GM10248 (cell line): ENCODE data around the gene CACNA2D3.
"Not testable (repeated sequence)": the region's sequence is repeated elsewhere in the genome, so short reads cannot be mapped to it uniquely, and the experiment has no call there.

ENCODE experiments used
- CTCF ChIA-PET: fragments of 300-600 bp; sonication (Branson Sonifier 250); formaldehyde crosslinking; extraction: SDS; loops from one replicate; lab custom pipeline; 2021; ENCODE audit warnings: antibody characterized with exemption; lab: Yijun Ruan, JAX
- POLR2A ChIA-PET: fragments of 350-650 bp; sonication (Branson Sonifier 250); formaldehyde crosslinking; extraction: SDS; loops from one replicate; lab custom pipeline; 2020; ENCODE audit warnings: antibody characterized with exemption; lab: Yijun Ruan, JAX
- DNase-seq: peaks from one replicate; pipeline ENCODE4 v3.0.0; 2012; ENCODE audit errors: extremely low spot score
- TF ChIP-seq, protein P1 (sequence below): IDR thresholded peaks from 2 replicates; pipeline ENCODE4 v1.5.1; 2012; ENCODE audit warnings: mild to moderate bottlenecking, low read depth; ENCODE audit errors: extremely low read depth, missing control alignments, control extremely low read depth

CACNA2D3 gene

DNA sequence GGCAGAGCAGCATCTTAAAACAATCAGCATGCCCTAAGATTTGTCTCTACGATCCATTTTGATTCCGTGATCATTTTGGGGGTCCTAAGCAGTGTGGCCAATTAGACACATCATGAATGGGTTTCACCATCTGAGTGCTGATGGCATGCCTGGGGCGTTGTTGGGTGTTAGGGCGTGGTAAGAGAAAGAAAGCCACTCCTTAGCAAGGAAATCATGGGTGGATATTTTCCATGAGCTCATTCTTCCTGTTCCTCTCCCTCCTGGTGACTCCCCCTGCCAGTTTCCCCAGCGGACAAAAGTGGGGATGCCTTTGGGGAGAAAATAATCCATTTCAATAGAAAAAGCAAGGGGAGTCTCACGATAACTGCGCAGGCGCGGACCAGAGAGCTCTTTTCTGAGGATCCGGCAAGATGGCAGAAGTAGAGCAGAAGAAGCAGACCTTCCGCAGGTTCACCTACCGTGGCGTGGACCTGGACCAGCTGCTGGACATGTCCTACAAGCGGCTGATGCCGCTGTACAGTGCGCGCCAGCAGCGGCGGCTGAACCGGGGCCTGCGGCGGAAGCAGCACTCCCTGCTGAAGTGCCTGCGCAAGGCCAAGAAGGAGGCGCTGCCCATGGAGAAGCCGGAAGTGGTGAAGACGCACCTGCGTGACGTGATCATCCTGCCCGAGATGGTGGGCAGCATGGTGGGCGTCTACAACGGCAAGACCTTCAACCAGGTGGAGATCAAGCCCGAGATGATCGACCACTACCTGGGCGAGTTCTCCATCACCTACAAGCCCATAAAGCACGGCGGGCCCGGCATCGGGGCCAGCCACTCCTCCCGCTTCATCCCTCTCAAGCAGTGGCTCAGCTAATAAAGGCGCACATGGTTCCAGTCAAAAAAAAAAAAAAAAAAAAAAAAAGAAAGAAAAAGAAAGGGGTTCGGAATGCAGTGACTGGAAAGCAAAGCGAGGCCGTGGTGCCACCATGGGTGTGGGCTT, 503.7 kb downstream of the CACNA2D3 start:
- POLR2A ChIA-PET = no interaction called here

DNA sequence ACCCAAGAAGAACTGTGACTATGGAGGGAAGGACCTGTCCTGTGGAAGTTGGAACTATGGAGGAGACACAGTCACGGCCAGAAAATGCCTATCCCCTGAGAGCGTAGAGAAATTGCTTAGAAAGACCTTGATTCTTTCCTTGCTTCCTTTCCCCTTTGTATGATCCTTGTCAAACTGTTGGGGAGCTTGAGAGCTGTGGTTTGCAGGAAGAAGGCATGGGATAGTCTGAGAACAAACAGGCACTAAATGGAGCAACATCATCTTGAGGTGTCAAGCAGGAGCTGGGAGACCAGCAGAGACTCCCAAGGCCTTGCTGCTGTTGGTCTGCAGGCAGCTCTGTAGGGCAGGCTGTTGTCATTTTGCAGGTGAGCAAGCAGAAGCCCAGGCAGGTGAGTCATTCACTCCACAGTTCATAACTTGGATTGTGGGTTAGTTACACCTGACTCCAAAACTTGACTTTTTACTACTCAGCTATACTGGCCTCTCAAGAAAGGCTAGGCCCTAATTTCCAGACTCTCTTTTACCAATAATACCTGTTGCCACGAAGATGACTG, 506.6 kb downstream of the CACNA2D3 start:
- TF ChIP-seq, protein P1, sequence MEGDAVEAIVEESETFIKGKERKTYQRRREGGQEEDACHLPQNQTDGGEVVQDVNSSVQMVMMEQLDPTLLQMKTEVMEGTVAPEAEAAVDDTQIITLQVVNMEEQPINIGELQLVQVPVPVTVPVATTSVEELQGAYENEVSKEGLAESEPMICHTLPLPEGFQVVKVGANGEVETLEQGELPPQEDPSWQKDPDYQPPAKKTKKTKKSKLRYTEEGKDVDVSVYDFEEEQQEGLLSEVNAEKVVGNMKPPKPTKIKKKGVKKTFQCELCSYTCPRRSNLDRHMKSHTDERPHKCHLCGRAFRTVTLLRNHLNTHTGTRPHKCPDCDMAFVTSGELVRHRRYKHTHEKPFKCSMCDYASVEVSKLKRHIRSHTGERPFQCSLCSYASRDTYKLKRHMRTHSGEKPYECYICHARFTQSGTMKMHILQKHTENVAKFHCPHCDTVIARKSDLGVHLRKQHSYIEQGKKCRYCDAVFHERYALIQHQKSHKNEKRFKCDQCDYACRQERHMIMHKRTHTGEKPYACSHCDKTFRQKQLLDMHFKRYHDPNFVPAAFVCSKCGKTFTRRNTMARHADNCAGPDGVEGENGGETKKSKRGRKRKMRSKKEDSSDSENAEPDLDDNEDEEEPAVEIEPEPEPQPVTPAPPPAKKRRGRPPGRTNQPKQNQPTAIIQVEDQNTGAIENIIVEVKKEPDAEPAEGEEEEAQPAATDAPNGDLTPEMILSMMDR = no peak
- POLR2A ChIA-PET = no interaction called here
- DNase-seq = no peak
- CTCF ChIA-PET = no interaction called here

More for the DNA sequence above, 503.7 kb downstream of the CACNA2D3 start:
- no peak for DNase-seq
- TF ChIP-seq, protein P1 = no peak
- CTCF ChIA-PET = no interaction called here

DNA sequence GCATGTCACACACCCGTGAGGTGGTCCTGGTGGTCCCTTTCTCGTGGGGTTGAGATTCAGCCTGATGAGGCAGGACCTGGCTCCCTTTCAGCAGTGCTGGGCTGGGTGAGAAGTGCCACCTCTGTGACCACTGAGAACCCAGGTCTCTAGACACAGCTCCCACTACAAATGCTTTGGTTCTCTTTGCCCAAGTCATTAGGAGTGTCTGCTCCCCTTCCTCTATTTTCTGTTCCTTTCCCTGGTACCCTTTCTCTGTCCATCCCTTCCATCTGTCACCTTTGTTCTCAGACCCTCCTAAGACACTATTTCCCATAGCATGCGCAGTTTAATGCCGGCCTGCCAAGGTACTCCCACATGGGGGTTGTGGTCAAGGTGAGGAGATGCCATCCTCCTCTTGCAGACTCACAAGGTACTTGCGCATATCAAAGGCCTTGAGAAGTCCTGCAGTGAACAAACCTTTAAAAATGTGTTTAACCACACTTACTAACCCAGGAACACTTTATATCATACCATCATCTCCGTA, 507.8 kb downstream of the CACNA2D3 start:
- POLR2A ChIA-PET = no interaction called here
- DNase-seq = no peak
- CTCF ChIA-PET = no interaction called here
- TF ChIP-seq, protein P1 = no peak

DNA sequence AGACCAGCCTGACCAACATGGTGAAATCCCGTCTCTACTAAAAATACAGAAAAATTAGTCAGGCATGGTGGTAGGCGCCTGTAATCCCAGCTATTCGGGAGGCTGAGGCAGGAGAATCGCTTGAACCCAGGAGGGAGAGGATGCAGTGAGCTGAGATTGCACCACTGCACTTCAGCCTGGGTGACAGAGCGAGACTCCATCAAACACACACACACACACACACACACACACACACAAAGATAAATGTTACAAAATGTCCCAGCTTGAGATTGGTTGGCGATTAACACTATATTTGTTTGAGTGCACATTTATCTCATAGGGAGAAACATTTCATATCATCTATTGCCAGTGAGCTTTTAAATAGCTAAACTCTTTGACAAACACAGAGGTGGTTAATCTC, 508.6 kb downstream of the CACNA2D3 start:
- POLR2A ChIA-PET, DNase-seq, CTCF ChIA-PET: not testable (repeated sequence)

DNA sequence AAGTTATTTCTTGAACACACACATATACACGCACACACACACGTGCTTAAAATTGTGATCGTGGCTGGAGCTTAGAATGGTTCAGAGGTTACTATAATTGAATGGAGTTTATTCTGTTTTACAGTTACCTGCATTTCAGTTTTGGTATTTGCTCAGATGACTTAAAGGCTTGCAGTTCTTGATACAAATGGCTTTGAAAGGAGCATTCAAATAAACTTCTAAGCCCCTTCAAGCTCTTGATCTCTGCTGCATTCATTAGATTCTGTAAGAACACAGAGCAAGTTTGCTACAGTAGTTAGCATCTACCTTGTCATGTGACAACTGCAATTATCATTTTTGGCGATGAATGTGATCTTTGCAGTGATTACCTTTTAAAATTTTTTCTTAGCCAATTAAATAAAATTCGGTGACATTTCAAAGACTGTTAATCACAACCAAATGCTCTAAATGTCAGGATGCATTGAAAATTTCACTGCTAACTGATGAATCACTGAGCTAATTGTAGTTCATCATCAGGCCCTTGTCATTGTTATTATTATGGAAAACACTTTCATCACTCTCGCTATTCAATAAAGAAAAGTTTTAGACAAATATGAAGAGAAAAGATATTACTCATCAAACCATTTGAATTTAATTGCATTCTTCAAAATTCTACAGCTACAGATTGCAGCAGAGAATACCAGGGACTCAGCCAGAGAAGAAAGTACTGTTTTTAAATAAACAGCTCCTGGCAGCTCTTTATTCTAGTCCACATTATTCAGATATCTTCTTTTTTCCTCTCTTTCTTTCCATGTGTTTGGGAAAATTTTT, 509.4 kb downstream of the CACNA2D3 start:
- TF ChIP-seq, protein P1 = no peak
- DNase-seq = no peak
- ChIA-PET POLR2A (no interaction called here), CTCF (no interaction called here)

DNA sequence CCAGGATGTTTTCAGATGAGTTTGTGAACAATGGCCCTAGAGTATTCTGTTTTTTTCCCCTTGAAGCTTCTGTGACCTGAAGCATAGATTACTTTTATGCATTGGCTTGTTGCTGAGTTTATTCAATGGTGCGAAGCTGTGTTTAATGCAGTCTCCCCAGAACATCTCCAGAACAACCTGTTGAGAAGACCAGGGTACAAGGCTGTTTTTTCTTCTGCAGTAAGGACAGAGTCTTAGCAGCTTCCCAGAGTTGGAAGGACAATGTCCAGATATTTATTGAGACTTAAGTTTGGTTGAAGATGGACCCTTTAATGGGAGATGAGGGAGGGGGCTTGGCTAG, 509.9 kb downstream of the CACNA2D3 start:
- CTCF ChIA-PET = no interaction called here
- TF ChIP-seq, protein P1 = no peak
- DNase-seq = no peak
- POLR2A ChIA-PET = no interaction called here
